NCI-H82 (cell line): ENCODE results near the gene PP2D1.
A peak's percentile ranks its signal among the peaks of the same experiment; 100 is the strongest.
"Not testable (repeated sequence)": the region's sequence is repeated elsewhere in the genome, so short reads cannot be mapped to it uniquely, and the experiment has no call there.

Experiments used
- DNase-seq: peaks from one replicate; lab custom pipeline; 2025; lab: John Stamatoyannopoulos, UW

PP2D1 gene

GRCh38 chr3:20012164-20012563 is at the start of gene PP2D1:
TSS of gene PP2D1 (minus strand) at chr3:20012264. CDS start at chr3:20012072, 192 bp downstream.
- no peak for DNase-seq

GRCh38 chr3:20060974-20061685 is 49.1 kb upstream of the PP2D1 start:
- no peak for DNase-seq

- DNase-seq: no peak
Measured at GRCh38 chr3:20059929-20060328, 47.9 kb upstream of the PP2D1 start.

- no peak for DNase-seq
Measured at GRCh38 chr3:20057612-20058180, 45.6 kb upstream of the PP2D1 start.

- DNase-seq: no peak
Measured at GRCh38 chr3:20056725-20057611, 44.9 kb upstream of the PP2D1 start.

GRCh38 chr3:20055842-20056241 is 43.8 kb upstream of the PP2D1 start:
- no peak for DNase-seq

- peak; percentile 33 for DNase-seq
Measured at GRCh38 chr3:20055020-20055775, 43.1 kb upstream of the PP2D1 start.

- DNase-seq: peak; percentile 6
Measured at GRCh38 chr3:20054549-20054987, 42.5 kb upstream of the PP2D1 start.

GRCh38 chr3:20052851-20053250 is 40.8 kb upstream of the PP2D1 start:
- DNase-seq: no peak

- no peak for DNase-seq
Measured at GRCh38 chr3:20051123-20051806, 39.2 kb upstream of the PP2D1 start.

- peak; percentile 4 for DNase-seq
Measured at GRCh38 chr3:20047976-20048883, 36.2 kb upstream of the PP2D1 start.

GRCh38 chr3:20047341-20047779 is 35.3 kb upstream of the PP2D1 start:
- no peak for DNase-seq

GRCh38 chr3:20046556-20046955 is 34.5 kb upstream of the PP2D1 start:
- DNase-seq: no peak

- not testable (repeated sequence) for DNase-seq
Measured at GRCh38 chr3:20045141-20045540, 33.1 kb upstream of the PP2D1 start.

GRCh38 chr3:20043825-20044224 is 31.8 kb upstream of the PP2D1 start:
- peak; percentile 7 for DNase-seq

GRCh38 chr3:20043396-20043795 is 31.3 kb upstream of the PP2D1 start:
- peak; percentile 7 for DNase-seq

GRCh38 chr3:20042331-20042730 is 30.3 kb upstream of the PP2D1 start:
- DNase-seq: no peak

GRCh38 chr3:20041197-20041780 is 29.2 kb upstream of the PP2D1 start:
- peak; percentile 89 for DNase-seq

GRCh38 chr3:20040548-20041196 is 28.6 kb upstream of the PP2D1 start:
- peak; percentile 83 for DNase-seq
